GM18907 (cell line): ENCODE measurements around the gene USP2.
"Not testable (repeated sequence)": the region's sequence is repeated elsewhere in the genome, so short reads cannot be mapped to it uniquely, and the experiment has no call there.

ENCODE experiments used
- ATAC-seq: cut with Tn5 transposase; IDR thresholded peaks from one replicate; pipeline ENCODE4 v1.9.1; 2021; ENCODE audit warnings: mild to moderate bottlenecking, moderate library complexity; ENCODE audit not compliant: unreplicated experiment

USP2 gene

GRCh38 chr11:119414734-119415133 lies 33.2 kb upstream of the USP2 start:
- no peak for ATAC-seq

GRCh38 chr11:119414321-119414720 lies 32.8 kb upstream of the USP2 start:
- ATAC-seq, result no peak

- ATAC-seq, result no peak
Measured at GRCh38 chr11:119412072-119412471, 30.6 kb upstream of the USP2 start.

- no peak for ATAC-seq
Measured at GRCh38 chr11:119410501-119410900, 29.0 kb upstream of the USP2 start.

GRCh38 chr11:119409731-119410130 lies 28.2 kb upstream of the USP2 start:
- no peak for ATAC-seq

- ATAC-seq, result no peak
Measured at GRCh38 chr11:119406005-119406404, 24.5 kb upstream of the USP2 start.

- ATAC-seq, result not testable (repeated sequence)
Measured at GRCh38 chr11:119405448-119405847, 24.0 kb upstream of the USP2 start.

DNA sequence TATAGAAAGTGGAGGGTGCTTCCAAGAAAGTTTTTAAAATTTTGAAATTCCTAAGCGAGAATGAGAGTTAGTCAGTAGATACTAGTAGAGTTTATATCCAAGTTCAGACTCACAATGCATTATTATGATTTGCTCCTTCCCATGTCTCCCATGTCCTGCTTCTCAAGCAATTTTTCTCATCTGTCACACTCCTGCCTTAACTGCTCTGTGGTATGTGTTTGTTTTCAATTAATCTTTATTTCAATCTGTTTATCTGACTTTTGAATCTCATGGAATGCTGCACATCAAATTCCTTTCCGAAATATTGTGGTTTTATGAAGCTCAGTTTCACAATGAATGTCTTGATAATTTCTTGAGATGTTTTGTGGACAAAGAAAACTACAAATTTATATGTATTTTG lies 23.4 kb upstream of the USP2 start:
- no peak for ATAC-seq

DNA sequence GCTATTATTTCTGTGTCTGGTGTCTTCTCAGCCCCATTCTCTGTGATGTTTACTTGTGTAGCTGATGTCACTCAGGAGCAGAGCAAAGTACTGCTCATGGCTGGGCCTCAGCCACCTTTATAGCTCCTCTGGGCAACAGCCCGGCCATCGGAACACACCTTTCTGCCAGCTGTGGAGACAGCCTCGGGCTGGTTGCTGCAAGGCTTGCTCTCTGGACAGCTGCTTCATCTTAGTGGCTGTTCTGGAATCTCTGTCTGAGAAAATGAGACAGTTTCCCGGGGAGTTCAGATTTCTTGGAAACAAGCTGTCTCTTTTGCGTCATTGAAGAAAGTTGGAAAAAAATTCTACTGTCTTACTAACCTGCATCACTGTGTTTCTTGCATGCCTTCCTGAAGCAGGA lies 21.5 kb upstream of the USP2 start:
- no peak for ATAC-seq

GRCh38 chr11:119402470-119402869 lies 21.0 kb upstream of the USP2 start:
- ATAC-seq, result no peak

DNA sequence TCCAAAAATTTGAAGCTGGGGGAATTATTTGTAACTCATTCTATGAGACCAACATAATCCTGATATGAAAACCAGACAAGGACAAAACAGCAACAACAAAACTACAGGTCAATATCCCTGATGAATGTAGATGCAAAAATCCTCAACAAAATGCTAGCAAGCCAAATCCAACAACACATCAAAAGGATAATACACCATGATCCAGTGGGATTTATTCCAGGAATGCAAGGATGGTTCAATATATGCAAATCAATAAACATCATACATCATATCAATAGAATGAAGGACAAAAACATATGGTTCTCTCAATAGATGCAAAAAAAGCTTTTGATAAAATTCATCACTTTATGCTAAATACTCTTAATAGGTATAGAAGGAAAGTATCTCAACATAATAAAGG lies 19.4 kb upstream of the USP2 start:
- ATAC-seq, result no peak

DNA sequence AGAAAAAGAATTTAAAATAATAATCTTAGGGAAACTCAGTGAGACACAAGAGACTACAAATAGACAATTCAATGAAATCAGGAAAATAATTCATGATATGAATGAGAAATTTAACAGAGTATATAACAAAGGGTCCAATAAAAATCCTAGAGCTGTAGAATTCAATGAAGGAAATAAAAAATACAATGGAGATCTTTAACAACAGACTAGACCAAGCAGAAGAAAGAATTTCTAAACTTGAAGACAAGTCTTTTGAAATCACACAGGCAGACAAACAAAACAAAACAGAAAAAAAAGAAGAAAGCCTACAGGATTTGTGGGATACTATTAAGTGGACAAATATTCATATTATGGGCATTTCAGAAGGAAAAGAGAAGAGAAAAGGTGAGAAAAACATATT lies 16.2 kb upstream of the USP2 start:
- no peak for ATAC-seq

DNA sequence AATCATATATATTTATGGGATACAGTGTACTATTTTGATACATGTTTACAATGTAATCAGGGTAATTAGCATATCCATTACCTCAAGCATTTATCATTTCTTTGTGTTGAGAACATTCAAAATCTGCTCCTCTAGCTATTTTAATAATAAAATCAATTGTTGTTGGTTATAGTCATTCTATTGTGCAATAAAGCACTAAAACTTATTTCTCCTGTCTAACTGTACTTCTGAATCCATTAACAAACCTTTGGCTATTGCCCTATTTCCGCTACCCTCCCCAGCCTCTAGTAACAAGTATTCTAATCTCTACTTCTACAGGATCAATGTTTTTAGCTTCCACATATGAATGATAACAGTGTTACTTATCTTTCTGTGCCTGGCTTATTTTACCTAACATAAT lies 15.3 kb upstream of the USP2 start:
- no peak for ATAC-seq

DNA sequence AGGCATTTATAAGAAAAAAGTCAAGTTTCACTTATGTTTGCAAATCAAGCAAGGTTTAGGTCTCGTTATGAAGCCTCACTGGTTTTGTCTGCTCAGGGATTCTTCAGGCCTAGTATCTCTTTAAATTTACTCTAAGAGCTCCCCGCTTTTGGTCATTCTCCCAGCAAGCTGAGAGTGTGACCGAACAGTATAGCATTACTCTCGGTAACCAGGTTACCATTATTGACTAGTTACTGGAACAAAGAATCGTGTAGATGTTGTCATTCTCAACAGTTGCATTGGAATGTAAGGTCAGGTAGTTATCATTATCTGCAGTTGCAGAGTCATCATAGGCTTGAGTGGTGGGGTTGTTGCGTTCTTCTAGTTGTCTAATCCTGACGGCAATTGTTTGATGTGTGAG lies 9.8 kb upstream of the USP2 start:
- no peak for ATAC-seq

DNA sequence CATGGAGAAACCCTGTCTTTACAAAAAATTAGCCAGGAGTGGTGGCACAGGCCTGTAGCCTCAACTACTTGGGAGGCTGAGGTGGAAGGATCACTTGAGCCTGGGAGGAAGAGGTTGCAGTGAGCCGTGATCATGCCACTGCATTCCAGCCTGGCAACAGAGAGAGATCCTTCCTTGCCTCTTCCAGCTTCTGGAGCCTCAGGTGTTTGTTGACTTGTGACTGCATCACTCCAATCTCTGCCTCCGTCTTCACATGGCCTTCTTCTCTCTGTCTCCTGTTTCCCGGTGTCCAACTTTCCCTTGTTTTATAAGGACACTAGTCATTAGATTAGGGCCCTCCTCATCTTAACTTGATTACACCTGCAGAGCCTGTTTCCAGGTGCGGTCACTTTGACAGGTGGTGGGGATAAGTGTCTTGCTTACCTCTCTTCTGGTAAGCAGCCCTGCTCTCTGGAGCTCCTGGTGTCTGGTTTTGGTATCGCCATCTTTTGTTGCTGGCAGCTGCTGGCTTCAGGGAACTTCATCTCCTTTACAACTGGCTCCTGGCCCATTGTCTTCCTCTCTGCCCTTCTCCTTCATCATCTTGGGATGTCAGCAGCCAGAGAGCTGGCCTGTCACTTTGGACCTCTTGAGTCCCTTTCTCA lies 8.2 kb upstream of the USP2 start:
- no peak for ATAC-seq

GRCh38 chr11:119388103-119388502 lies 6.6 kb upstream of the USP2 start:
- ATAC-seq, result no peak

- ATAC-seq, result no peak
Measured at GRCh38 chr11:119384332-119384731, 2.8 kb upstream of the USP2 start.

DNA sequence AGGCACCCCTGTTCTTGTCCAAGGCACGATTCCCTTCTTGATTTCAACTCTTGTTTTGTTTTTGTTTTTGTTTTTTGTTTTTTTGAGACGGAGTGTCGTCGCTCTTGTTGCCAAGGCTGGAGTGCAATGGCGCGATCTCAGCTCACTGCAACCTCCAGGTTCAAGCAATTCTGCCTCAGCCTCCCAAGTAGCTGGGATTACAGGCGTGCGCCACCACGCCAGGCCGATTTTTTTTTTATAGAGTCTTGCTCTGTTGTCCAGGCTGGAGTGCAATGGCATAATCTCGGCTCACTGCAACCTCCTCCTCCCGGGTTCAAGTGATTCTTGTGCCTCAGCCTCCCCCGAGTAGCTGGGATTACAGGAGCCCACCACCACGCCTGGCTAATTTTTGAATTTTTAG lies 1.0 kb upstream of the USP2 start:
- ATAC-seq, result not testable (repeated sequence)

DNA sequence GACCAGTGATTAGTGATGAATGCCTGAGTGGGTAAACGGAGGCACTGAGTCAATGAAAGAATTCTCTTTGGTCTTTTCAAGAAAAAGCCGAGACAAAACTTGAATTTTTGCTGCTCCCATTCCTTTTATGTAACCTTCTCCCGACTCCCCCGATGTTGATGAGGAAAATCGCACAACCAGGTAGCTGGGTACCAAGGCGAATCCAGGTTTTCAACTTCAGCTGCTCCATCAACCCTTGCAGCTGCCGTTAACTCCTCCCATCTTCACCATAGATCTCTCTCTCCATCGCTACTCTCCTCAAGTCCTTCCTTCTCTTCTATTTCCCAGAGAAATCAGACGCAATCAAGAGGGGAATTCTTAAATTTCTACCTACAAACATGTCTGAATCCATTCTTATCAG lies 611 bp upstream of the USP2 start:
- ATAC-seq, result no peak

GRCh38 chr11:119380827-119381180 lies 686 bp downstream of the USP2 start:
- ATAC-seq, result no peak

GRCh38 chr11:119380160-119380826 lies 1.2 kb downstream of the USP2 start:
- ATAC-seq, result no peak

DNA sequence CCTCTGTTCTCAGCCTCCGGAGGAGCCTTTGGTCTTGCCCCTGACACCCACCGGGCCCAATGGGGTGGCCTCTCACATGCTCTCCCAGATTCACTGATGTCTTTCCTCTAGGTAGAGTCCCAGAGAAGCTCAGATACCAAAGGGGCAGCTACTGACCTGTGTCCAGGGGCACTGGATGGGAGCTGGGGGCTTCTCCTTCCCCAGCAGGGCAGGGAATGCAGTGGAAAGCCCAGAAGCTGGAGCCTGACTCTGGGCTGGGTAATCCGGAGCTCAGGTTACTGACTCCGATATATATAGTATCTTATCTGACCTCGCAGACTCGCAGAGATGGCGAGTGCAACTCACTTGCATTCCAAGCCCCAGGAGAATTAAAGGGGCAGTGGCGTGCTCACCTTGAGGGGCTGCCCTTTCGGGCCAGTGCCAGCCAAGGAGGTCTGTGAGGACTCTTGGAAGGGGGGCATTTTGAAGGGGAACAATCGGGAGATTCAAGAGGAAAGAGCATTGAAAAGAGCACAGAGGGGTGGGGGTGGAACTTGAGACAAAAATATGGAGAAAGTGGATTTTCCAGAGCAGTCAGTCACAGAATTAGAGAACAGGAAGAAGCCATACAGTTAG lies 2.5 kb downstream of the USP2 start:
- ATAC-seq, result no peak
